22Rv1 (cell line): Measurements from ENCODE around the gene RLN1.

Experiments used
- ZFX ChIP-seq: fragments of 450-650 bp; IDR thresholded peaks from 2 replicates; pipeline ENCODE4 v1.6.1; 2017; ENCODE audit warnings: antibody characterized with exemption, borderline replicate concordance
- TF ChIP-seq, protein P1 (sequence below): fragments of 450-650 bp; IDR thresholded peaks from 2 replicates; pipeline ENCODE4 v1.5.1; 2017; ENCODE audit warnings: mild to moderate bottlenecking

GRCh38 chr9:5354184-5354583, 14.5 kb upstream of the RLN1 start:
- TF ChIP-seq, protein P1, sequence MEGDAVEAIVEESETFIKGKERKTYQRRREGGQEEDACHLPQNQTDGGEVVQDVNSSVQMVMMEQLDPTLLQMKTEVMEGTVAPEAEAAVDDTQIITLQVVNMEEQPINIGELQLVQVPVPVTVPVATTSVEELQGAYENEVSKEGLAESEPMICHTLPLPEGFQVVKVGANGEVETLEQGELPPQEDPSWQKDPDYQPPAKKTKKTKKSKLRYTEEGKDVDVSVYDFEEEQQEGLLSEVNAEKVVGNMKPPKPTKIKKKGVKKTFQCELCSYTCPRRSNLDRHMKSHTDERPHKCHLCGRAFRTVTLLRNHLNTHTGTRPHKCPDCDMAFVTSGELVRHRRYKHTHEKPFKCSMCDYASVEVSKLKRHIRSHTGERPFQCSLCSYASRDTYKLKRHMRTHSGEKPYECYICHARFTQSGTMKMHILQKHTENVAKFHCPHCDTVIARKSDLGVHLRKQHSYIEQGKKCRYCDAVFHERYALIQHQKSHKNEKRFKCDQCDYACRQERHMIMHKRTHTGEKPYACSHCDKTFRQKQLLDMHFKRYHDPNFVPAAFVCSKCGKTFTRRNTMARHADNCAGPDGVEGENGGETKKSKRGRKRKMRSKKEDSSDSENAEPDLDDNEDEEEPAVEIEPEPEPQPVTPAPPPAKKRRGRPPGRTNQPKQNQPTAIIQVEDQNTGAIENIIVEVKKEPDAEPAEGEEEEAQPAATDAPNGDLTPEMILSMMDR: no peak
- no peak for TF ChIP-seq ZFX
